HepG2 (cell line): ENCODE data around the gene POFUT2. TPM values are rescaled to one million over a fixed set of nuclear protein-coding genes. Genes with fewer than 3 reads are reported as not detected.

Source experiments
- ATAC-seq: fragments of 200-7000 bp; cut with Tn5 transposase; 3 replicates; pipeline ENCODE4 v1.9.1; 2020; ENCODE audit warnings: mild to moderate bottlenecking, moderate library complexity
- BruUV-seq: library from RNA; stranded (reverse); fragments of 400-500 nt; replicated peaks from 2 replicates; lab custom pipeline; 2021; lab: Mats Ljungman, UMichigan
- CTCF ChIA-PET: fragments of 300-600 bp; formaldehyde crosslinking; extraction: SDS; loops from one replicate; lab custom pipeline; 2021; ENCODE audit warnings: low total read pairs, inconsistent platforms, low intra/inter-chr PET ratio; lab: Yijun Ruan, JAX
- POLR2A ChIA-PET: fragments of 350-600 bp; sonication (Branson Sonifier 250); formaldehyde crosslinking; loops from one replicate; lab custom pipeline; 2020; ENCODE audit warnings: antibody characterized with exemption, inconsistent platforms; lab: Yijun Ruan, JAX
- DNase-seq: peaks from one replicate; pipeline ENCODE4 v3.0.0-alpha.2; 2015; ENCODE audit warnings: low spot score
- FAIRE-seq: peaks from 3 replicates; lab custom pipeline; 2011; peaks lifted over from hg19 to GRCh38; lab: Jason Lieb, UNC
- H2AFZ ChIP-seq: one replicate; pipeline ENCODE4 v1.6.1; 2011; ENCODE audit warnings: low read length, inconsistent platforms
- H3K27ac ChIP-seq: fragments of 300-600 bp; 3 replicates; pipeline ENCODE4 v1.8.0; 2011; ENCODE audit warnings: mixed run types, mild to moderate bottlenecking, mixed read lengths, low read length, inconsistent platforms; ENCODE audit not compliant: insufficient read depth; ENCODE audit errors: extremely low read length
- H3K27me3 ChIP-seq, 2 experiments: fragments of 200-600 bp in 1 of 2; 2 replicates in 1 of 2; 3 replicates in 1 of 2; pipeline versions ENCODE4 v1.6.0 to v1.8.0; 2011; ENCODE audit warnings: low read length in 2 of 2, mild to moderate bottlenecking in 2 of 2, moderate library complexity in 2 of 2, inconsistent platforms in 1 of 2; ENCODE audit not compliant: insufficient read depth in 2 of 2, control insufficient read depth in 1 of 2
- H3K36me3 ChIP-seq, 2 experiments: fragments of 200-600 bp in 1 of 2; replicated peaks in 1 of 2; 2 replicates in 1 of 2; 3 replicates in 1 of 2; pipeline versions ENCODE4 v1.5.1 to v1.8.0; 2011; ENCODE audit warnings: low read length in 2 of 2, inconsistent platforms in 1 of 2; ENCODE audit not compliant: insufficient read depth in 2 of 2, control insufficient read depth in 1 of 2
- H3K4me1 ChIP-seq: 2 replicates; pipeline ENCODE4 v1.5.1; 2012; ENCODE audit warnings: low read length, inconsistent platforms; ENCODE audit not compliant: insufficient read depth
- H3K4me2 ChIP-seq: 2 replicates; pipeline ENCODE4 v1.6.0; 2011; ENCODE audit warnings: low read depth, low read length, inconsistent platforms
- H3K4me3 ChIP-seq, 3 experiments: fragments of 200-600 bp in 1 of 3; sonication (generic), shearing (Covaris generic) in 1 of 3; replicated peaks in 1 of 3; 2 replicates each; pipeline ENCODE4 v1.5.1; 2011 to 2016; ENCODE audit warnings: low read length in 3 of 3, inconsistent platforms in 2 of 3, low read depth in 2 of 3, mild to moderate bottlenecking in 2 of 3, control low read depth in 1 of 3, mixed read lengths in 1 of 3; ENCODE audit not compliant: insufficient read depth in 1 of 3
- H3K79me2 ChIP-seq: one replicate; pipeline ENCODE4 v1.6.1; 2011; ENCODE audit warnings: low read length, inconsistent platforms; ENCODE audit not compliant: insufficient read depth
- H3K9ac ChIP-seq: 2 replicates; pipeline ENCODE4 v1.6.0; 2011; ENCODE audit warnings: mild to moderate bottlenecking, low read depth, low read length, inconsistent platforms; ENCODE audit not compliant: insufficient read depth
- H3K9me3 ChIP-seq: 2 replicates; pipeline ENCODE4 v1.5.1; 2012; ENCODE audit warnings: mild to moderate bottlenecking, low read length
- H4K20me1 ChIP-seq: 2 replicates; pipeline ENCODE4 v1.6.0; 2011; ENCODE audit warnings: inconsistent platforms, mild to moderate bottlenecking, low read length, moderate library complexity; ENCODE audit not compliant: insufficient read depth
- HMGA1 ChIP-seq: sonication (generic); formaldehyde crosslinking; conservative IDR thresholded peaks from 2 replicates; pipeline ENCODE4 v1.4.0; 2020; ENCODE audit warnings: missing genetic modification reagents
- IRX3 ChIP-seq: sonication (generic); formaldehyde crosslinking; IDR thresholded peaks from 2 replicates; pipeline ENCODE4 v1.8.1; 2023; ENCODE audit warnings: mild to moderate bottlenecking, low read depth, missing genetic modification reagents, borderline replicate concordance
- ZFP1 ChIP-seq: IDR thresholded peaks from 2 replicates; pipeline ENCODE4 v1.6.1; 2016
- ZNF3 ChIP-seq: IDR thresholded peaks from 2 replicates; pipeline ENCODE4 v1.7.0; 2017; ENCODE audit warnings: inconsistent platforms
- ZNF713 ChIP-seq: sonication (generic); formaldehyde crosslinking; IDR thresholded peaks from 2 replicates; pipeline ENCODE4 v1.4.0; 2020; ENCODE audit warnings: mild to moderate bottlenecking, missing genetic modification reagents
- WGBS: methylation state at CpG from one replicate; pipeline ENCODE4 v1.1.6; 2017; ENCODE audit warnings: low lambda C conversion rate; 5-methylcytosine and 5-hydroxymethylcytosine counted together
- in situ Hi-C: cut with HindIII; loops from 2 replicates; pipeline ENCODE4 v1.10.0; 2017; ENCODE audit warnings: low pct_unique_long_range_greater_than_20kb; ENCODE audit not compliant: extremely low pct_ligation_motif_present
- intact Hi-C: fragments of 100-400 bp; cut with micrococcal nuclease; formaldehyde crosslinking; loops from one replicate; pipeline ENCODE4 v1.10.0; 2022; ENCODE audit not compliant: unreplicated experiment
- polyA plus RNA-seq, 8 experiments: library from polyadenylated mRNA; depleted of rRNA in 3 of 8; stranded (reverse) in 7 of 8; unstranded in 1 of 8; fragments of >200 nt; fragmentation: Illumina TruSeq in 4 of 8; extraction: Trizol in 4 of 8; gene quantifications; 2 replicates each; pipeline versions ENCODE4 v1.2.1 to v1.2.3, GENCODE V29; 2011 to 2016; ENCODE audit warnings: low read depth in 4 of 8, missing spikeins in 1 of 8, mixed read lengths in 1 of 8; ENCODE audit not compliant: insufficient read depth in 1 of 8
- total RNA-seq, 5 experiments: library from RNA; depleted of rRNA; stranded (reverse); fragments of >200 nt; fragmentation: Illumina TruSeq; extraction: Trizol; gene quantifications; 2 replicates each; pipeline ENCODE4 v1.2.3, GENCODE V29; 2016; ENCODE audit warnings: low read depth in 1 of 5
- TF ChIP-seq, protein P1 (sequence below): sonication (generic); formaldehyde crosslinking; IDR thresholded peaks from 2 replicates; pipeline ENCODE4 v1.4.0; 2020; ENCODE audit warnings: mild to moderate bottlenecking, missing genetic modification reagents
- TF ChIP-seq, protein P2 (sequence below): sonication (generic); formaldehyde crosslinking; conservative IDR thresholded peaks from 2 replicates; pipeline ENCODE4 v1.4.0; 2020; ENCODE audit warnings: missing genetic modification reagents
- TF ChIP-seq, protein P3 (sequence below): sonication (generic); formaldehyde crosslinking; IDR thresholded peaks from 2 replicates; pipeline ENCODE4 v1.5.0; 2020; ENCODE audit warnings: missing genetic modification reagents

Gene POFUT2
- total and polyA plus RNA-seq, 2 of the 13 experiments (the other 11 are each of a cell fraction or from before 2014, with no cell fraction given) = 22.8 to 24.0 TPM

DNA sequence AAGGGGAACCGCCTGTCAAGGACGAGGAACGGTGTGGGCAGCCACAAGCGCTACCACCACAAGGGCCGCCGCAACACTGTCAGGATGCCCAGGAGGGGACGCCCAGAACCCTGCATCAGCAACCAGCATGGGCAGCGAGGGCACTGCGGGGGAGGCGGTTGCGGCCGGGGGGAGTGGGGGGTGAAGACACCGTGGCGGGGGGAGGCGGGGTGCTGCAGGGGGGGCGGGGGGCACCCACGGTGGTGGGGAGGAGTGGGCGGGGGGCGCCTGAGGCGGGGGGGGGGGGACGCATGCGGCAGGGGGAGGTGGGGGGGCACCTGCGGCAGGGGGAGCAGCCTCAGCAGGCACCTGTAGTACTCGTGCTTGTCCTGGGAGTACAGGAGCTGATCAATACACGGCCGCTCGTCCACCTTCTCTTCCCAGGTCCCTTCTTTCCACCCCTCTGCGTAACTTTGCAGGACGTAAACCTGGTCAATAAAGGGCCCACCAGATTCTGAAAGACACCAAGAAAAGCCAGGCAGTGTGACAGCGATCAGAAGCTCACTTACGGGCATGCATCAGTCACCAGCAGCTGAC, 4.6 kb downstream of the POFUT2 start (continued):
- TF ChIP-seq, protein P1, sequence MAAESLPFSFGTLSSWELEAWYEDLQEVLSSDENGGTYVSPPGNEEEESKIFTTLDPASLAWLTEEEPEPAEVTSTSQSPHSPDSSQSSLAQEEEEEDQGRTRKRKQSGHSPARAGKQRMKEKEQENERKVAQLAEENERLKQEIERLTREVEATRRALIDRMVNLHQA (CRISPR knock-in tag) = no peak
- no peak for TF ChIP-seq ZFP1 (CRISPR knock-in tag)
- TF ChIP-seq, all 625 proteins: peak for 0

DNA sequence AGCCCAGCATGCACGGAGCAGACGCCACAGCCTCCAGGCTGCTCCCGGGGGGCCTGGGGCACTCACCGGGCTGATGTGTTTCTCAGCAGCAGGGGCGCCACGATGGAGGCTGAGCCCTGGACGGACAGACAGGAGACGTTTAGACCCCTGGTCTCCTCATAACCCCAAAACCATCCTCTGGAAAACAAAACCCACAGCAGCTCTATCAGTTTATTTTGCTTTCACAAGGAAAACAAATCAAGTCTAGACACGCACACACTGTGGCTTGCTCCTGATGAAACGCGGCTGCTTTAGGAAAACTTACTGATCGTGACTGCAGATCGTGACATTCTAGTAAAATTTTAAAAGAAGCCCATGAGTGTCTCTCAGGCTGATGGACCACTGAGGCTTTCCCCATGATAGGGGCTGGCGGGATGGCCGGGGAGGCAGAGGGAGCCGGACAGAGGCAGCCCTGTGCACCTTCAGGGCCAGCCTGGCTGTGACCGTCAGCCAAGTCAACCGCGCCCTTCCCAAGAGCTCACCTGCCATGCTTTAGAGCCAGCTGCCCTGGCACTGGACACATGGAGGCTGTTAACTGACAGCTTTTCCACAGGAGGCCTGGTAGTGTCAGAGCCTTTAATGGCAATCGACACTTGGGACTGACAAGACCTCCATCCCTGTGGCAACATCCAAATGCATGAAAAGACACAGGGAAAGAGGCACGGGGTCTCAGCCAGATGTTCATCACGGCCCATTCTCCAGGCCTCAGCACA, 5.2 kb downstream of the POFUT2 start:
- TF ChIP-seq HMGA1 (CRISPR knock-in tag) (no peak), ZNF3 (no peak), ZNF713 (CRISPR knock-in tag) (no peak), IRX3 (CRISPR knock-in tag) (no peak)
- TF ChIP-seq, protein P2, sequence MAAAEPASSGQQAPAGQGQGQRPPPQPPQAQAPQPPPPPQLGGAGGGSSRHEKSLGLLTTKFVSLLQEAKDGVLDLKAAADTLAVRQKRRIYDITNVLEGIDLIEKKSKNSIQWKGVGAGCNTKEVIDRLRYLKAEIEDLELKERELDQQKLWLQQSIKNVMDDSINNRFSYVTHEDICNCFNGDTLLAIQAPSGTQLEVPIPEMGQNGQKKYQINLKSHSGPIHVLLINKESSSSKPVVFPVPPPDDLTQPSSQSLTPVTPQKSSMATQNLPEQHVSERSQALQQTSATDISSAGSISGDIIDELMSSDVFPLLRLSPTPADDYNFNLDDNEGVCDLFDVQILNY (CRISPR knock-in tag) = no peak
- TF ChIP-seq, protein P3, sequence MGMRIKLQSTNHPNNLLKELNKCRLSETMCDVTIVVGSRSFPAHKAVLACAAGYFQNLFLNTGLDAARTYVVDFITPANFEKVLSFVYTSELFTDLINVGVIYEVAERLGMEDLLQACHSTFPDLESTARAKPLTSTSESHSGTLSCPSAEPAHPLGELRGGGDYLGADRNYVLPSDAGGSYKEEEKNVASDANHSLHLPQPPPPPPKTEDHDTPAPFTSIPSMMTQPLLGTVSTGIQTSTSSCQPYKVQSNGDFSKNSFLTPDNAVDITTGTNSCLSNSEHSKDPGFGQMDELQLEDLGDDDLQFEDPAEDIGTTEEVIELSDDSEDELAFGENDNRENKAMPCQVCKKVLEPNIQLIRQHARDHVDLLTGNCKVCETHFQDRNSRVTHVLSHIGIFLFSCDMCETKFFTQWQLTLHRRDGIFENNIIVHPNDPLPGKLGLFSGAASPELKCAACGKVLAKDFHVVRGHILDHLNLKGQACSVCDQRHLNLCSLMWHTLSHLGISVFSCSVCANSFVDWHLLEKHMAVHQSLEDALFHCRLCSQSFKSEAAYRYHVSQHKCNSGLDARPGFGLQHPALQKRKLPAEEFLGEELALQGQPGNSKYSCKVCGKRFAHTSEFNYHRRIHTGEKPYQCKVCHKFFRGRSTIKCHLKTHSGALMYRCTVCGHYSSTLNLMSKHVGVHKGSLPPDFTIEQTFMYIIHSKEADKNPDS (CRISPR knock-in tag) = no peak
- no peak overlapping the region for H3K27ac ChIP-seq
- DNase-seq (no peak), ATAC-seq (no peak), FAIRE-seq (no peak)
- H3K4me2 ChIP-seq = no peak overlapping the region
- no peak overlapping the region for H2AFZ ChIP-seq
- CTCF ChIA-PET = no interaction called here
- in situ Hi-C loops (no loop called here), intact Hi-C loops (no loop called here)
- H3K4me1 ChIP-seq = peaks cover 5% of the 10 kb centered on the region
- no TSS peak for BruUV-seq
- H3K9me3 ChIP-seq = no peaks in the 10 kb centered on the region
- H3K27me3 ChIP-seq = no peaks in the 10 kb centered on the region
- WGBS = over 99% methylated on average over 10 of the region's 22 CpGs
- POLR2A ChIA-PET = no interaction called here
- H3K36me3 ChIP-seq = peaks cover 31 to 70% of the 10 kb centered on the region in 2 experiments; a peak in 4 of 5 replicates
- H3K4me3 ChIP-seq = no peak overlapping the region
- H3K9ac ChIP-seq = no peak overlapping the region
- H4K20me1 ChIP-seq = no peaks in the 10 kb centered on the region
- peaks cover 13% of the 10 kb centered on the region for H3K79me2 ChIP-seq
